ENCODE data around the gene TRNP1. TPM values are rescaled to one million over a fixed set of nuclear protein-coding genes. Genes with fewer than 3 reads are reported as not detected.
"Not testable (repeated sequence)": the region's sequence is repeated elsewhere in the genome, so short reads cannot be mapped to it uniquely, and the experiment has no call there.

Gene TRNP1
- total RNA-seq, 1 donor, result 1.2 TPM

- H3K4me1 ChIP-seq (ENCODE audit: insufficient read depth, low read length), result peaks cover 26% of the 10 kb centered on the region
These were observed 3.9 kb upstream of the TRNP1 start for GRCh38 chr1:26989403-26990109.

GRCh38 chr1:26991310-26992116 is 2.0 kb upstream of the TRNP1 start:
- Histone ChIP-seq H3K27me3 (ENCODE audit: insufficient read depth, low read length) (peaks cover 40% of the 10 kb centered on the region), H3K9me3 (ENCODE audit: low read depth, low read length) (no peaks in the 10 kb centered on the region), H3K4me3 (ENCODE audit: low read length) (no peak overlapping the region), H3K4me1 (ENCODE audit: insufficient read depth, low read length) (peaks cover 31% of the 10 kb centered on the region)

More at GRCh38 chr1:26989403-26990109, 3.9 kb upstream of the TRNP1 start:
- peaks cover 21% of the 10 kb centered on the region for H3K27me3 ChIP-seq (ENCODE audit: insufficient read depth, low read length)
- H3K9me3 ChIP-seq (ENCODE audit: low read depth, low read length); H3K4me3 ChIP-seq (ENCODE audit: low read length): not testable (repeated sequence)

- H3K9me3 ChIP-seq (ENCODE audit: low read depth, low read length), result no peaks in the 10 kb centered on the region
- peaks cover 46% of the 10 kb centered on the region for H3K27me3 ChIP-seq (ENCODE audit: insufficient read depth, low read length)
- peak overlapping the region; percentile 35 for H3K4me3 ChIP-seq (ENCODE audit: low read length)
- peaks cover 39% of the 10 kb centered on the region for H3K4me1 ChIP-seq (ENCODE audit: insufficient read depth, low read length)
These were observed 711 bp downstream of the TRNP1 start for GRCh38 chr1:26994020-26994786.

- H3K4me3 ChIP-seq (ENCODE audit: low read length), result no peak overlapping the region
- peaks cover 44% of the 10 kb centered on the region for H3K4me1 ChIP-seq (ENCODE audit: insufficient read depth, low read length)
- peaks cover 46% of the 10 kb centered on the region for H3K27me3 ChIP-seq (ENCODE audit: insufficient read depth, low read length)
- no peaks in the 10 kb centered on the region for H3K9me3 ChIP-seq (ENCODE audit: low read depth, low read length)
These were observed 1.5 kb downstream of the TRNP1 start for GRCh38 chr1:26994787-26995517.

- Histone ChIP-seq H3K4me1 (ENCODE audit: insufficient read depth, low read length) (peaks cover 51% of the 10 kb centered on the region), H3K27me3 (ENCODE audit: insufficient read depth, low read length) (peaks cover 45% of the 10 kb centered on the region), H3K4me3 (ENCODE audit: low read length) (no peak overlapping the region), H3K9me3 (ENCODE audit: low read depth, low read length) (no peaks in the 10 kb centered on the region)
These were observed 2.5 kb downstream of the TRNP1 start for GRCh38 chr1:26996024-26996423.

- no peaks in the 10 kb centered on the region for H3K9me3 ChIP-seq (ENCODE audit: low read depth, low read length)
- H3K4me1 ChIP-seq (ENCODE audit: insufficient read depth, low read length), result peaks cover 51% of the 10 kb centered on the region
- no peak overlapping the region for H3K4me3 ChIP-seq (ENCODE audit: low read length)
- H3K27me3 ChIP-seq (ENCODE audit: insufficient read depth, low read length), result peaks cover 40% of the 10 kb centered on the region
These were observed 3.2 kb downstream of the TRNP1 start for GRCh38 chr1:26996665-26997064.

- no peaks in the 10 kb centered on the region for H3K9me3 ChIP-seq (ENCODE audit: low read depth, low read length)
- no peak overlapping the region for H3K4me3 ChIP-seq (ENCODE audit: low read length)
These were observed 5.2 kb downstream of the TRNP1 start for GRCh38 chr1:26998429-26999300.

GRCh38 chr1:26999440-26999987 is 6.0 kb downstream of the TRNP1 start:
- Histone ChIP-seq H3K4me1 (ENCODE audit: insufficient read depth, low read length) (peaks cover 50% of the 10 kb centered on the region), H3K4me3 (ENCODE audit: low read length) (no peak overlapping the region), H3K27me3 (ENCODE audit: insufficient read depth, low read length) (peaks cover 25% of the 10 kb centered on the region), H3K9me3 (ENCODE audit: low read depth, low read length) (no peaks in the 10 kb centered on the region)

More at GRCh38 chr1:26998429-26999300, 5.2 kb downstream of the TRNP1 start:
- Histone ChIP-seq H3K27me3 (ENCODE audit: insufficient read depth, low read length) (peaks cover 27% of the 10 kb centered on the region), H3K4me1 (ENCODE audit: insufficient read depth, low read length) (peaks cover 53% of the 10 kb centered on the region)

- H3K4me3 ChIP-seq (ENCODE audit: low read length), result no peak overlapping the region
- H3K4me1 ChIP-seq (ENCODE audit: insufficient read depth, low read length), result peaks cover 45% of the 10 kb centered on the region
- peaks cover 18% of the 10 kb centered on the region for H3K27me3 ChIP-seq (ENCODE audit: insufficient read depth, low read length)
- no peaks in the 10 kb centered on the region for H3K9me3 ChIP-seq (ENCODE audit: low read depth, low read length)
These were observed 6.8 kb downstream of the TRNP1 start for GRCh38 chr1:27000090-27000816.

- no peaks in the 10 kb centered on the region for H3K9me3 ChIP-seq (ENCODE audit: low read depth, low read length)
- peaks cover 45% of the 10 kb centered on the region for H3K4me1 ChIP-seq (ENCODE audit: insufficient read depth, low read length)
- H3K27me3 ChIP-seq (ENCODE audit: insufficient read depth, low read length), result peaks cover 11% of the 10 kb centered on the region
- H3K4me3 ChIP-seq (ENCODE audit: low read length), result no peak overlapping the region
These were observed 7.4 kb downstream of the TRNP1 start for GRCh38 chr1:27000817-27001460.

- Histone ChIP-seq H3K4me3 (ENCODE audit: low read length) (no peak overlapping the region), H3K9me3 (ENCODE audit: low read depth, low read length) (no peaks in the 10 kb centered on the region), H3K27me3 (ENCODE audit: insufficient read depth, low read length) (peaks cover 3% of the 10 kb centered on the region), H3K4me1 (ENCODE audit: insufficient read depth, low read length) (peaks cover 45% of the 10 kb centered on the region)
These were observed 8.3 kb downstream of the TRNP1 start for GRCh38 chr1:27001570-27002360.
